Measurements from ENCODE around the gene NGFR.

NGFR gene

DNA sequence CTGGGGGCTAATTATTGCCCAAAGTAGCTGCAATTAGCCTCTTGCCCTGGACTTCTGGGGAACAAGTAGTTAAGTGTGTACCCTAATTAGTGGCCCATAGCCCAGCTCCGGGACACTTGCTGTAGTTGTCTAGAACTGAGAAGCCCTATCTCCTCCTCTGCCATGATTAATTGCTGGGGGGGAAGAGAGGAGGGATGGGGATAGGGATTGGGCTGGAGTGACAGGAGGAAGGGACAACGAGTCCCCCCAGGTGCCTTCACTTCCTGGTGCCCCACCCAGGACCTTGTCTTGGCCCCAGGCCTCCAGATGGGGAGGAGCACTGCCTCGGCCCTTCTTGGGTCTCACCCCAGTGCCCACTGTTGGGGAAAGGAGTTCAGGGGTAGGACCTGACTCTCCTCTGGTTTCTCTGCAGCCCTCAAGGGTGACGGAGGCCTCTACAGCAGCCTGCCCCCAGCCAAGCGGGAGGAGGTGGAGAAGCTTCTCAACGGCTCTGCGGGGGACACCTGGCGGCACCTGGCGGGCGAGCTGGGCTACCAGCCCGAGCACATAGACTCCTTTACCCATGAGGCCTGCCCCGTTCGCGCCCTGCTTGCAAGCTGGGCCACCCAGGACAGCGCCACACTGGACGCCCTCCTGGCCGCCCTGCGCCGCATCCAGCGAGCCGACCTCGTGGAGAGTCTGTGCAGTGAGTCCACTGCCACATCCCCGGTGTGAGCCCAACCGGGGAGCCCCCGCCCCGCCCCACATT, 17.4 kb downstream of the NGFR start:
- no peak for ATAC-seq
- H3K4me1 Mint-ChIP-seq, result peaks cover 2% of the 10 kb centered on the region
- H3K36me3 Mint-ChIP-seq (ENCODE audit: low read depth), result no peaks in the 10 kb centered on the region
- no peaks in the 10 kb centered on the region for H3K9me3 Mint-ChIP-seq
- H3K27me3 Mint-ChIP-seq, result peaks cover 5% of the 10 kb centered on the region
- no peak overlapping the region for H3K27ac Mint-ChIP-seq
- no peak for DNase-seq
- H3K4me3 Mint-ChIP-seq, result no peak overlapping the region

DNA sequence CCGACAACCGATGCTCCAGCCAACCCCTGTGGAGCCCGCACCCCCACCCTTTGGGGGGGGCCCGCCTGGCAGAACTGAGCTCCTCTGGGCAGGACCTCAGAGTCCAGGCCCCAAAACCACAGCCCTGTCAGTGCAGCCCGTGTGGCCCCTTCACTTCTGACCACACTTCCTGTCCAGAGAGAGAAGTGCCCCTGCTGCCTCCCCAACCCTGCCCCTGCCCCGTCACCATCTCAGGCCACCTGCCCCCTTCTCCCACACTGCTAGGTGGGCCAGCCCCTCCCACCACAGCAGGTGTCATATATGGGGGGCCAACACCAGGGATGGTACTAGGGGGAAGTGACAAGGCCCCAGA, 17.9 kb downstream of the NGFR start:
- Mint-ChIP-seq H3K27ac (no peak overlapping the region), H3K4me1 (peaks cover 2% of the 10 kb centered on the region), H3K4me3 (no peak overlapping the region), H3K27me3 (peaks cover 2% of the 10 kb centered on the region), H3K36me3 (ENCODE audit: low read depth) (no peaks in the 10 kb centered on the region), H3K9me3 (no peaks in the 10 kb centered on the region)
- ATAC-seq (no peak), DNase-seq (no peak)

DNA sequence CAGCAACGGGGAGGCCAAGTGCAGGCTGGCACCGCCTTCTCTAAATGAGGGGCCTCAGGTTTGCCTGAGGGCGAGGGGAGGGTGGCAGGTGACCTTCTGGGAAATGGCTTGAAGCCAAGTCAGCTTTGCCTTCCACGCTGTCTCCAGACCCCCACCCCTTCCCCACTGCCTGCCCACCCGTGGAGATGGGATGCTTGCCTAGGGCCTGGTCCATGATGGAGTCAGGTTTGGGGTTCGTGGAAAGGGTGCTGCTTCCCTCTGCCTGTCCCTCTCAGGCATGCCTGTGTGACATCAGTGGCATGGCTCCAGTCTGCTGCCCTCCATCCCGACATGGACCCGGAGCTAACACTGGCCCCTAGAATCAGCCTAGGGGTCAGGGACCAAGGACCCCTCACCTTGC, 18.5 kb downstream of the NGFR start:
- Mint-ChIP-seq H3K36me3 (ENCODE audit: low read depth) (no peaks in the 10 kb centered on the region), H3K4me1 (peaks cover 2% of the 10 kb centered on the region)

DNA sequence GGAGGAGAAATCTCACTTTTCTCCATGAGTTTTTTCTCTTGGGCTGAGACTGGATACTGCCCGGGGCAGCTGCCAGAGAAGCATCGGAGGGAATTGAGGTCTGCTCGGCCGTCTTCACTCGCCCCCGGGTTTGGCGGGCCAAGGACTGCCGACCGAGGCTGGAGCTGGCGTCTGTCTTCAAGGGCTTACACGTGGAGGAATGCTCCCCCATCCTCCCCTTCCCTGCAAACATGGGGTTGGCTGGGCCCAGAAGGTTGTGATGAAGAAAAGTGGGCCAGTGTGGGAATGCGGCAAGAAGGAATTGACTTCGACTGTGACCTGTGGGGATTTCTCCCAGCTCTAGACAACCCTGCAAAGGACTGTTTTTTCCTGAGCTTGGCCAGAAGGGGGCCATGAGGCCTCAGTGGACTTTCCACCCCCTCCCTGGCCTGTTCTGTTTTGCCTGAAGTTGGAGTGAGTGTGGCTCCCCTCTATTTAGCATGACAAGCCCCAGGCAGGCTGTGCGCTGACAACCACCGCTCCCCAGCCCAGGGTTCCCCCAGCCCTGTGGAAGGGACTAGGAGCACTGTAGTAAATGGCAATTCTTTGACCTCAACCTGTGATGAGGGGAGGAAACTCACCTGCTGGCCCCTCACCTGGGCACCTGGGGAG, 19.1 kb downstream of the NGFR start:
- DNase-seq (no peak), ATAC-seq (no peak)
- Mint-ChIP-seq H3K4me1 (peaks cover 2% of the 10 kb centered on the region), H3K9me3 (no peaks in the 10 kb centered on the region), H3K27ac (no peak overlapping the region), H3K27me3 (peaks cover 2% of the 10 kb centered on the region), H3K4me3 (no peak overlapping the region), H3K36me3 (ENCODE audit: low read depth) (no peaks in the 10 kb centered on the region)

More for the DNA sequence above, 18.5 kb downstream of the NGFR start:
- no peak overlapping the region for H3K4me3 Mint-ChIP-seq
- no peak overlapping the region for H3K27ac Mint-ChIP-seq
- DNase-seq (no peak), ATAC-seq (no peak)
- peaks cover 2% of the 10 kb centered on the region for H3K27me3 Mint-ChIP-seq
- no peaks in the 10 kb centered on the region for H3K9me3 Mint-ChIP-seq

DNA sequence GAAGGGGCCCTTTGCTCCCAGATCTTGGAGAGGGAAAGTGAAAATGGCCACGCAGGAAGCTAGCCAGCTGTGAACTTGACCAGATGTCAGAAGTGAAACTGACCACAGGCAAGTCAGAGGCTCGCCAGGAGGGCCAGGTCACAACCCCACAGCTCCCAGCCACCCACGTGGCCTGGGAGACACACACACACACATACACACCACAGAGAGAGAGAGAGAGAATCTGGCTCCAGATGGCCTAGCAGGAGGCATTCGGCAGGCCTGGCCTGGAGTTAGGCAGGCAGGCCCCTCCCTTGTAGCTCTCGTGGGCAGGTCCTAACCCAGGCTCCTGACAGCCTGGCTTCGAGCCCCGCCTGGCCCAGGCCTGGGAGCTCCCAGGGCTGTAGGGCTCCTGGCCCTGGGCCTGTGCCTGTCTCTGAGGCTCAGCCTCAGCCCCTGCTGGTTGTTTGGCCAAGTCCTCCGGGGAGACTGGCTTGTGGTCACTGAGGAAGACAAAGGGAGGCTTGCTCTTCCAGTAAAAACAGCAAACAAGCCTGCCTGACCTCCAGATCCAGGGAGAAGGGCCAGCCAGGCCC, 20.2 kb downstream of the NGFR start:
- Mint-ChIP-seq H3K36me3 (ENCODE audit: low read depth) (no peaks in the 10 kb centered on the region), H3K27ac (no peak overlapping the region), H3K9me3 (no peaks in the 10 kb centered on the region), H3K4me3 (no peak overlapping the region), H3K27me3 (peaks cover 2% of the 10 kb centered on the region), H3K4me1 (peaks cover 2% of the 10 kb centered on the region)
- ATAC-seq (peak; percentile 8), DNase-seq (no peak)

DNA sequence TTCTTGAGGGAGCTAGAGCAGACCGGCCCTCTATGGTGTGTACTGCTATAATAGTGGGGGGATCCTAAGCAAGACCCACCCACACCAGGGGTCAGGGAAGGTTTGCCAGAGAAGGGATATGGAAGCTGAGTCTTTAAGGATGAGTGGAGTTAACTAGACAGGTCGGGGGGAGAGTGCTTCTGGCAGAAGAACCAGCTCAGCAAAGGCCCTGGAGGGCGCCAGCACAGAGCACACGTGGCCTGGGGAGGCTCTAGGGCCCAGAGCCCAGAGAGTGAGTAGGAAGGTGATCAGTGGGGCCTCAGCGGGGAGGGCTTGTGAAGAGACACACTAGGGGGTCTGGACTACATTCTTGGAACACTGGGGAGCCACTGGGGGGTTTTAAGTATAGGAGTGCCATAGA, 21.1 kb downstream of the NGFR start:
- Mint-ChIP-seq H3K4me3 (no peak overlapping the region), H3K4me1 (peaks cover 2% of the 10 kb centered on the region), H3K27me3 (peaks cover 3% of the 10 kb centered on the region), H3K9me3 (no peaks in the 10 kb centered on the region), H3K36me3 (ENCODE audit: low read depth) (no peaks in the 10 kb centered on the region), H3K27ac (no peak overlapping the region)
- DNase-seq (no peak), ATAC-seq (no peak)

DNA sequence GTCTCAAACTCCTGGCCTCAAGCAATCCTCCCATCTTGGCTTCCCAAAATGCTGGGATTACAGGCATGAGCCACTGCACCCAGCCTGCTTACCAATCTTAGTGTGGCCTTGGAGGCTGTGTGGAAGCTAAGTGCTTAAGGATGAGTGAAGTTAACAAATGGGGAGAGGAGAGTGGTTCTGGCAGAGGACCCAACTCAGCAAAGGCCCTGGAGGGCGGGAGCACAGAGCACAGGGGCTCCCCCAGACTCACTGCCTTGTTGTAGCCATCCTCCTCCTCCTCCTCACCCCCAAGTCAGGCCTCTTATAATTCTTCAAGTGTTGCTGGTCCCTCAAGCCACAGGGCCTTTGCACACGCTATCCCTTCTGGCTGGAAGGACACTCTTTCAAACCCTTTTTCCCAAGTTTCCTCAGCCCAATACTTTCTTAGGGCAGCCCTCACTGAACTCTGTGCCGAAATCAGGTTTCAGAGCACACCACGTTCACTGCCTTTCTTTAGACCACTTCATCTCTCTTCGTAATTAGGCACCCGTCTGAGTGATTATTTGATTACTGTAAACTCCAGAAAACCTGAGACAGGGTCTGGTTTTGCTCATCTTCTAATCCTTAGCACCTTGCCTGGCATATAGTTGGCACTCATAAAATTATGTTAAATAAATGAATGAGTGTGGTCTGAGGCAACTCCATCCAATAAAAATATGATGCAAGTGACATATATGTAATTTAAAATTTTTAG, 23.4 kb downstream of the NGFR start:
- ATAC-seq (no peak), DNase-seq (no peak)
- H3K9me3 Mint-ChIP-seq, result no peaks in the 10 kb centered on the region
- no peak overlapping the region for H3K4me3 Mint-ChIP-seq
- no peak overlapping the region for H3K27ac Mint-ChIP-seq
- H3K36me3 Mint-ChIP-seq (ENCODE audit: low read depth), result no peaks in the 10 kb centered on the region
- H3K4me1 Mint-ChIP-seq, result peaks cover 4% of the 10 kb centered on the region
- H3K27me3 Mint-ChIP-seq, result peaks cover 4% of the 10 kb centered on the region

DNA sequence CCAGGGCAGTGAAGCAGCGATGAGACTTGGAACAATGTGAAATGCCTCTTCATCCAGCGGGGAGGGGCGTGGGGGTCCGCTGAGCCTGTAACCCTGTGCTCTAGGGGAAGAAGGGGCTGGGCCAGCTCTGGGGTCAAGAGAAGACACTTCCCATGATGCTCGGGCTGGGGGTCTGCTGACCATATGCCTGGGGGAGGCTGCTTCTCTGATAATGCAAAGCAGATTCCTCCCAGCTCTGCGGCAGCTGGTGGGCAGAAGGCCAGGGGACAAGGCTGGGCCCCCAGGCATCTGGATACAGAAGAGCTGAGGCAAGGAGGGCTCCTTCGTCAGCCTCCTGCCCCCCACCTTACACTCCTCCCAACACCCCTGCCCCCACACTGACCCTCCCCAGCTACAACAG, 24.7 kb downstream of the NGFR start:
- H3K9me3 Mint-ChIP-seq, result no peaks in the 10 kb centered on the region
- no peak overlapping the region for H3K27ac Mint-ChIP-seq
- no peaks in the 10 kb centered on the region for H3K36me3 Mint-ChIP-seq (ENCODE audit: low read depth)
- no peak overlapping the region for H3K4me3 Mint-ChIP-seq
- ATAC-seq (no peak), DNase-seq (no peak)
- H3K27me3 Mint-ChIP-seq, result peaks cover 4% of the 10 kb centered on the region
- peaks cover 5% of the 10 kb centered on the region for H3K4me1 Mint-ChIP-seq

DNA sequence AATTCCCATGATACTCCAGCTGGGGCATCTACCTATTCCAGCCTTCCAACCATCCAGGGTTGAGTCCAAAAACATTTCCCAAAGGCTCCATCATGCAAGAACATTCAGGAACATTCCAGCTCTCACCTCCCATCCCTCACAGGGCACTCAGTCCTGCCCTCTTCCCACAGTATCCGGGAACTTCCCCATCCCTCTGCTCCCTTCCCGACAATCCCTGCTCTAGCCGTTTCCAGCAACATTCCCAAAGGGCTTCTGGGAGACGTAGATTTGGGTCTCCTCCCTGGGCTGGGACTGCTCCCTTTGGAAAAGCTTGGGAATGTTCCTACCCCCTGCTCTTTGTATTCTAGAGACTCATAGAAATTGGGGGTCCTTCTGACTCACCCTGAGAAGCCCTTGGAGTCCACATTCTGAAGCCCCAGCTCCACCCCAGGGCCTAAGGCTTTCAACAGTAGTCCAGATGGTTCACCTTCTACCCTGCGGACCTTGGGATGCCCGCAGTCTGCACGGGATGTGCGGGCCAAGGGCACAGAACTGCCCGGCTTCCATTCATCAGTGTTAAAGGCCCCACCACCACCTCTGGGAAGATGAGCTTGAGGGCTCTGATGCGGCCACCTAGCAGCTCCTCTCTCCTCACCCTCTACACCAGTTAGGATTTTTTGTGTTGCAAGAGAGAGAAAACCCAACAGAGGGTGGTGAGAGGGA, 25.4 kb downstream of the NGFR start:
- no peak for ATAC-seq
- no peak for DNase-seq
- H3K27me3 Mint-ChIP-seq, result peaks cover 4% of the 10 kb centered on the region
- H3K4me3 Mint-ChIP-seq, result no peak overlapping the region
- H3K4me1 Mint-ChIP-seq, result peaks cover 3% of the 10 kb centered on the region
- H3K9me3 Mint-ChIP-seq, result no peaks in the 10 kb centered on the region
- no peak overlapping the region for H3K27ac Mint-ChIP-seq
- no peaks in the 10 kb centered on the region for H3K36me3 Mint-ChIP-seq (ENCODE audit: low read depth)

DNA sequence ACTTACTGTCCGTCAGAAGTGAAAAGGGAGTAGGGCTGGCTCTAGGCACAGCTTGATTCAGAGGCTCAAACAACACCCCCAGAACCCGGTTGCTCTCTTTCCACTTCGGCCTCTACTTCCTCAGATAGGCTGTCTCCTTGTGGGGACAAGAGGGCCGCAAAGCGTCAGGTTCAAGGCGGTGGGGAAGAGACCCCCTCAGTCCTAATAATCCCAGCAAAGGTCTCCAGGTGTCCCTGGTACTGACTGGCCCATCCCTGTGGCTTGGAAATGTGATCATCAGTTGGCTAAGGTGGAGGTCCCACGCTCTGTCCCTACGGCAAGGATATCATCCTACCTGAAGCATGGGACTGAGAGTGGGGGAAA, 26.0 kb downstream of the NGFR start:
- Mint-ChIP-seq H3K4me1 (peaks cover 3% of the 10 kb centered on the region), H3K27me3 (peaks cover 4% of the 10 kb centered on the region), H3K27ac (no peak overlapping the region), H3K4me3 (no peak overlapping the region), H3K36me3 (ENCODE audit: low read depth) (no peaks in the 10 kb centered on the region), H3K9me3 (no peaks in the 10 kb centered on the region)
- ATAC-seq (no peak), DNase-seq (no peak)

DNA sequence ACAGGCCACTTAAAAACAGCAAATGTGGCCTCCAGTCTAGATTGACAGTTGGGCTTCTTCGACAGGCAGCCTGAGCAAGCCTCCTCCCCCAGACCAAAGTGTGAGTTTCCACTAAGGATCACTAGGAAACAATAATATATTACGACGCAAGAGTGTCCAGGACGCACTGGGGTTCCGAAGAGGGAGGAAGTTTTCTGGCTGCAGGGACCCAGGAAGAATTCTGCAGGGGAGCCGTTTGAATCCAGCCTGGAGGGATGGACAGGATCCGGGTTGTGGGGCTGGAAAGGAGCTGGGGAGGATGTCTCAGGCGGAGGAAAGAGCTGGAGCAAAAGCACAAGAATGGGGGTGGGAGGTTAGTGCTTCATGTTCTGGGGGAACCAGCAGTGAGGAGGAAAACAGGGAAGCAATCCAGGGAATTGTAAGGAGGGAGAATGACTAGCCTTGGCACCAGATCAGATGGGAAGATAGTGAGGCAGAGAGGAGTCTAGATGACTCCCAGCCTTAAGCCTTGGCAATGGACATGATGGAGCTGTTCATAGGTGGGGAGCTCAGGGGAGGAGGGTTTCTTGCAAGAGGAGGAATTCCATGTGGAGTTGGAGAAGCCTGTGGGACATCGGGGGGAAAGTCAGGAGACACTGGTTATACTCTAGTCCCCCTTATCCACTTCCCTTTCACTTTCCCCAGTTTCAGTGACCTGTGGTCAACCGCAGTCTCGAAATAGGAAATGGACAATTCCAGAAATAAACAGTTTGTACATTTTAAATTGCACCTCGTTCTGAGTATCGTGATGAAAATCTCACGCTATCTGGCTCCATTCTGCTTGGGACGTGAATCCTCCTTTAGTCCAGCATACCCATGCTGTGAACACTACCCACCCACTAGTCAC, 26.6 kb downstream of the NGFR start:
- H3K36me3 Mint-ChIP-seq (ENCODE audit: low read depth), result no peaks in the 10 kb centered on the region
- H3K4me3 Mint-ChIP-seq, result no peak overlapping the region
- H3K9me3 Mint-ChIP-seq, result no peaks in the 10 kb centered on the region
- DNase-seq, result no peak
- ATAC-seq, result no peak
- peaks cover 4% of the 10 kb centered on the region for H3K27me3 Mint-ChIP-seq
- H3K4me1 Mint-ChIP-seq, result peaks cover 3% of the 10 kb centered on the region
- H3K27ac Mint-ChIP-seq, result no peak overlapping the region

DNA sequence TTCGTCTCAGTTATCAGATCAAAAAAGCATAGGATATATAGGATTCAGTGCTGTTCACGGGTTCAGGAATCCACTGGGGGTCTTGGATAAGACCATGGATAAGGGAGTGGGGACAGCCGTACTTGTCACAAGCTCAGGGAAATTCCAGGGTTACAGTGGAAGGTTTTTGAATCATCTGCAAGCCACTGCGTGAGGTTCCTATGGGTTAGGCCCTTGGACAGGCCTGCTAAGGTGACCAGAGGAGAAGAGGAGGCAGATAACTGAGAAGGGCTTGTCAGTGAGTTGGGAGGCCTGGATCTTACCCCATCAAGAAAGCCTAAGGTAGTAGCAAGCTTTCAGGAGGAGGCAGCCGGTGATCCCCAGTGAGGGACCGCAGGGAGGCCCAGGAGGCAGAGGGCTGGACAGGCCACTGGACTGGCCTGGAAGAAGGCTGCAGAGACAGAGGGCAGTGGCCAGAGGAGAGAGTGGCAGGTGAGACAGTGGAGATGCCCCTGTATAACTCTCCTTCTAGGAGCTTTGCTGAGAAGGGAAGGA, 27.3 kb downstream of the NGFR start:
- Mint-ChIP-seq H3K27me3 (peaks cover 4% of the 10 kb centered on the region), H3K36me3 (ENCODE audit: low read depth) (no peaks in the 10 kb centered on the region), H3K27ac (no peak overlapping the region), H3K4me3 (no peak overlapping the region), H3K9me3 (no peaks in the 10 kb centered on the region), H3K4me1 (peaks cover 3% of the 10 kb centered on the region)
- DNase-seq, result no peak
- no peak for ATAC-seq

DNA sequence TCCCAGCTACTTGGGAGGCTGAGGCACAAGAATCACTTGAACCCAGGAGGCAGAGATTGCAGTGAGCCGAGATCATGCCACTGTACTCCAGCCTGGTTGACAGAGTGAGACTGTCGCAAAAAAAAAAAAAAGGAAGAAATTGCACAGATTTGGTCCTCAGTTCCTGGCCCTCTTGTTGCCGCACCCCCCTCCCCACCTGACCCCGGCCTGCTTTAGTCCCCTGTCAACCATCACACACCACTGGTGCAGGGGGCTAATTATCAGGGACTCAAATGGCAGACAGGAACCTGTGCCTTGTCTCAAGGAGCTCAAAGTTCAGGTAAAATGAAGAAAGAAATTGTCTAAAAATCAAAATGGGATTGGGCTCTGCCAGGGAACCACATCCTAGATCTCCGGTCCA, 28.1 kb downstream of the NGFR start:
- Mint-ChIP-seq H3K4me1 (peaks cover 3% of the 10 kb centered on the region), H3K27me3 (peaks cover 4% of the 10 kb centered on the region), H3K36me3 (ENCODE audit: low read depth) (no peaks in the 10 kb centered on the region), H3K4me3 (no peak overlapping the region), H3K9me3 (no peaks in the 10 kb centered on the region), H3K27ac (peak overlapping the region; percentile 61)
- no peak for ATAC-seq
- no peak for DNase-seq

Data from activated naive CD8-positive, alpha-beta T cell treated with anti-CD3 and anti-CD28 coated beads, Interleukin-2, amount 50 U/mL, for 24 hours (primary cell).